ENCODE results near the gene PDE4D.

The PDE4D gene

GRCh38 chr5:59039296-59040023, 854.1 kb downstream of the PDE4D start:
- peak; percentile 90 for DNase-seq (ENCODE audit: low read depth)

- DNase-seq (ENCODE audit: low read depth), result no peak
These were observed 854.7 kb downstream of the PDE4D start for GRCh38 chr5:59038798-59039295.

- DNase-seq (ENCODE audit: low read depth), result no peak
These were observed 855.4 kb downstream of the PDE4D start for GRCh38 chr5:59037941-59038797.

- no peak for DNase-seq (ENCODE audit: low read depth)
These were observed 856.1 kb downstream of the PDE4D start for GRCh38 chr5:59037453-59037852.

GRCh38 chr5:59037041-59037440, 856.5 kb downstream of the PDE4D start:
- DNase-seq (ENCODE audit: low read depth), result no peak

- DNase-seq (ENCODE audit: low read depth), result peak; percentile 98
These were observed 857.1 kb downstream of the PDE4D start for GRCh38 chr5:59036274-59036961.

GRCh38 chr5:59035681-59036080, 857.8 kb downstream of the PDE4D start:
- DNase-seq (ENCODE audit: low read depth), result no peak

GRCh38 chr5:59034498-59035186, 858.9 kb downstream of the PDE4D start:
- peak; percentile 68 for DNase-seq (ENCODE audit: low read depth)

- no peak for DNase-seq (ENCODE audit: low read depth)
These were observed 866.2 kb downstream of the PDE4D start for GRCh38 chr5:59027145-59027907.

GRCh38 chr5:59025734-59026133, 867.8 kb downstream of the PDE4D start:
- no peak for DNase-seq (ENCODE audit: low read depth)

- no peak for DNase-seq (ENCODE audit: low read depth)
These were observed 871.5 kb downstream of the PDE4D start for GRCh38 chr5:59021837-59022514.

GRCh38 chr5:59021286-59021673, 872.2 kb downstream of the PDE4D start:
- no peak for DNase-seq (ENCODE audit: low read depth)

GRCh38 chr5:59020611-59021285, 872.8 kb downstream of the PDE4D start:
- peak; percentile 58 for DNase-seq (ENCODE audit: low read depth)

GRCh38 chr5:59019078-59019477, 874.4 kb downstream of the PDE4D start:
- no peak for DNase-seq (ENCODE audit: low read depth)

- DNase-seq (ENCODE audit: low read depth), result no peak
These were observed 876.6 kb downstream of the PDE4D start for GRCh38 chr5:59016925-59017324.

- DNase-seq (ENCODE audit: low read depth), result no peak
These were observed 884.6 kb downstream of the PDE4D start for GRCh38 chr5:59008816-59009473.

GRCh38 chr5:59007460-59008063, 886.0 kb downstream of the PDE4D start:
- no peak for DNase-seq (ENCODE audit: low read depth)

GRCh38 chr5:59005934-59006701, 887.4 kb downstream of the PDE4D start:
- DNase-seq (ENCODE audit: low read depth), result no peak

Measured in amniotic epithelial cell (primary cell).